Retinal pigment epithelial cell (primary cell): ENCODE measurements around the gene TRMT61A.
"Not testable (repeated sequence)": the region's sequence is repeated elsewhere in the genome, so short reads cannot be mapped to it uniquely, and the experiment has no call there.

Source experiments
- DNase-seq: peaks from one replicate; pipeline ENCODE4 v3.0.0-alpha.2; 2010; ENCODE audit warnings: low read depth
- H3K4me3 ChIP-seq: 2 replicates; pipeline ENCODE4 v1.5.1; 2011; ENCODE audit warnings: mild to moderate bottlenecking, low read length, control low read depth, moderate library complexity
- TF ChIP-seq, protein P1 (sequence below): conservative IDR thresholded peaks from 2 replicates; pipeline ENCODE4 v1.5.1; 2011; ENCODE audit warnings: low read depth, low read length, control low read depth, inconsistent platforms

Gene TRMT61A

DNA sequence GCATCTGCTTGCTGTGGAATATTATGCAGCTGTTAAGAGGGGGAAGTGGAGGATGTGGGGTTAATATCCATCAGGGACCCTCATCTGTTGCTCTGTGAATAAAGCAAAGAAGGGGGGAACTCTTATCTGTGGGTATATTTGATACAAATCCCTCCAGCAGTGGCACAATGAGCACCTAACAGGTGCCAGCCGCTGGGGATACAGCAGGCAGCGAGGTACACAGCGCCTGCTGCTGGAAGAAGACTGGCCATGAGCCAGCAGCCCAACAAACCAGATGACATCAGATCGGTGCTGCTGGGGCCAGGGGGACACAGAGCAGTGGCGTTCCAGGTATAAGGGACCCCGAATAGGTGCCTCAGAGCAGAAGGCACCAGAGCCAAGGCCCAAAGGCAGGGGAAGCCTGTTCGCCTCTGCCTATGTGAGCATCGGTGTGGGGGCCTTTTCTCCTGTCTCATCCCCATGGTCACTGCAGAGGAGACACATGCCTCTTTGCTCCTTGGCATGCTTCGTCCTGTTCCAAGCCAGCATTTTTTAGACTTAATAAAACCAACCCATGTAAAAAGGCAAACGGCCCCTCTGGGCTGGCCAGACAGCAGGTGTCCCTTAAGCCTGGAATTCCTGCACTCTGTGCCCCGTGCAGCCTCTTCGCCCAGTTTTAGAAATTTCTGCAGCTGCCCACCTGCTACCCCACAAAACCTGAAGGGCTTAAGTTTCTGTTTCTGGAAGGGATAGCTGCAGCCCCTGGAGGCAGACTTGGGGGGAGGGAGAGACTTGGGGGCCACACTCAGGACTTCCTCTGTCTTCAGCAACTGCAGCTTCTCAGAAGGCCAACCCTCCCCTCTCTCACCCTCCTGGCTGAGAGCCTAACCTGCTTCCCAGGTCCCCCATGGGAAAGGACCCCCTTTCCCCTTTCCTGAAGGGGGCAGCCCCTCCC is 4.7 kb upstream of the TRMT61A start:
- DNase-seq: no peak

DNA sequence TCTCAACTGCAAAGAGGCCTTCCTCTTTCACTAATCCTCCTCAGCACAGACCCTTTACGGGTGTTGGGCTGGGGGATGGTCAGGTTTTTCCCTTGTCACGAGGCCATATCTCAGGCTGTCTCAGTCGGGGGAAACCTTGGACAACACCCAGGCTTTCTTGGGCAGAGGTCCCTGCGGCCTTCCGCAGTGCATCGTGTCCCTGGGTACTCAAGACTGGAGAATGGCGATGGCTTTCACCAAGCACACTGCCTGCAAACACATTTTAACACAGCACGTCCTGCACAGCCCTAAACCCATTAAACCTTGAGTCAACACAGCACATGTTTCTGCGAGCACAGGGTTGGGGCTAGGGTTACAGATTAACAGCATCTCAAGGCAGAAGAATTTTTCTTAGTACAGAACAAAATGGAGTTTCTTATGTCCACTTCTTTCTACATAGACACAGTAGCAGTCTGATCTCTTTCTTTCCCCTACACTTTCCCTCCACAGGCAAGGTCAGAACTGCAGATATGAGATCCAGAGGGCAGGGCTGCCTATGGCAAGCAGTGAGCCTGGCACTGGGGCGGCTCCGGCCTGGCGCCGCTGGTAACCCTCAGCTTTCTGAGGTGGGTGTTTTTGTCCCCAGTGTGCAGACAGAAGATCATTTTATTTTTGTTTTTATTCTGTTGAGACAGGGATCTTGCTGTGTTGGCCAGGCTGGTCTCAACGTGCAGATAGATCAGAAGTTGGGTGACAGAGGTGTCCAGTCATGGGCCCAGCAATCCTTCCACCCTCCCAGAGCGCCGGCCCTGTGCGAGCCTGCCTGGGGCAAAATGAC is 3.4 kb upstream of the TRMT61A start:
- not testable (repeated sequence) for DNase-seq, H3K4me3 ChIP-seq

More for the DNA sequence above, 4.7 kb upstream of the TRMT61A start:
- no peak overlapping the region for H3K4me3 ChIP-seq
- TF ChIP-seq, protein P1, sequence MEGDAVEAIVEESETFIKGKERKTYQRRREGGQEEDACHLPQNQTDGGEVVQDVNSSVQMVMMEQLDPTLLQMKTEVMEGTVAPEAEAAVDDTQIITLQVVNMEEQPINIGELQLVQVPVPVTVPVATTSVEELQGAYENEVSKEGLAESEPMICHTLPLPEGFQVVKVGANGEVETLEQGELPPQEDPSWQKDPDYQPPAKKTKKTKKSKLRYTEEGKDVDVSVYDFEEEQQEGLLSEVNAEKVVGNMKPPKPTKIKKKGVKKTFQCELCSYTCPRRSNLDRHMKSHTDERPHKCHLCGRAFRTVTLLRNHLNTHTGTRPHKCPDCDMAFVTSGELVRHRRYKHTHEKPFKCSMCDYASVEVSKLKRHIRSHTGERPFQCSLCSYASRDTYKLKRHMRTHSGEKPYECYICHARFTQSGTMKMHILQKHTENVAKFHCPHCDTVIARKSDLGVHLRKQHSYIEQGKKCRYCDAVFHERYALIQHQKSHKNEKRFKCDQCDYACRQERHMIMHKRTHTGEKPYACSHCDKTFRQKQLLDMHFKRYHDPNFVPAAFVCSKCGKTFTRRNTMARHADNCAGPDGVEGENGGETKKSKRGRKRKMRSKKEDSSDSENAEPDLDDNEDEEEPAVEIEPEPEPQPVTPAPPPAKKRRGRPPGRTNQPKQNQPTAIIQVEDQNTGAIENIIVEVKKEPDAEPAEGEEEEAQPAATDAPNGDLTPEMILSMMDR: no peak

DNA sequence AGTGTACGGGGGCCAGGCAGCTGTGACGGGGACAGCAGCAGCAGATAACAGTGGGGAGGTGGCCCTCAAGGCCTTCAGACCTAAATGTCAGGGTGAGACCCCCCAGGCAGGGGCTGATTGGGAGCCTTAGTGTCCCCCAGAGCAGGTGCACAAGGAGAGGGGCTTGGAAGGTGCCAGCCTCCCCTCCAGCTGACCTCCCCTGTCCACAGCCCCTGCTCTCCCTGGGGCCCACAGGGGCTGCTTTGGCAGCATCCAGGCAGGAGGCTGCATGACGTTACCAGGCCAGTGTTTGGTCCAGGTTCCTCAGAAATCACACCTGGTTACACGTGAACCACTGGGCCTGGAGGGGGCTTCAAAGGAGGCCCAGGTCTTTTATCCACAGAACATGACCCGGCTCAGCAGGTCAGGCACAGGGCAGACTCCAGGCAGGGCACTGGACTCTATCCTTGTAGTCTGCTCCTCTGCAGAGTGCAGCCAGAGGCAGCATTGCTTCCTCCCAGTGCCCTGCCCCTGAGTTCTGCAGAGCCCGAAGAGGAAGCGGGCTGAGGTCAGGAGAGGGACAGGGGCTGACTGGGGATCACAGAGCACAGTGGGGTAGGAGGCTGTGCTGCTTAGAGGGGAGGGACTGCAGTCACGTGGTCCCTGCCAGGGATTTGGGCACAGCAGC is 2.6 kb upstream of the TRMT61A start:
- TF ChIP-seq, protein P1: no peak
- H3K4me3 ChIP-seq: no peak overlapping the region
- no peak for DNase-seq

DNA sequence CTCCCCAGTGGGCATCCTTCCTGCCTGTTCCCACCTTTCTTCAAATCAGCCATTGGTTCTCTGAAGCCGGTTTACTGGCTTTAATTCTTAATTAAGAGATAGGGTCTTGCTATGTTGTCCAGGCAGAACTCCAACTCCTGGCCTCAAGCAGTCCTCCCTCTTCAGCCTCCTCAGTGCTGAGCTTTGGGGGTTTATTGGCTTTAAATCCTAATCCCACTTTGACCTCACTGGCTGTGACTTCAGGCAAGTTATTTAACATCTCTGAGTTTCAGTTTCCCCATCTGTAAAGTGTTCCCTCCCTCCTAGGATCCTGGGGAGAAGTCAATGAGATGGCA is 2.1 kb upstream of the TRMT61A start:
- TF ChIP-seq, protein P1: no peak
- no peak for DNase-seq
- no peak overlapping the region for H3K4me3 ChIP-seq

DNA sequence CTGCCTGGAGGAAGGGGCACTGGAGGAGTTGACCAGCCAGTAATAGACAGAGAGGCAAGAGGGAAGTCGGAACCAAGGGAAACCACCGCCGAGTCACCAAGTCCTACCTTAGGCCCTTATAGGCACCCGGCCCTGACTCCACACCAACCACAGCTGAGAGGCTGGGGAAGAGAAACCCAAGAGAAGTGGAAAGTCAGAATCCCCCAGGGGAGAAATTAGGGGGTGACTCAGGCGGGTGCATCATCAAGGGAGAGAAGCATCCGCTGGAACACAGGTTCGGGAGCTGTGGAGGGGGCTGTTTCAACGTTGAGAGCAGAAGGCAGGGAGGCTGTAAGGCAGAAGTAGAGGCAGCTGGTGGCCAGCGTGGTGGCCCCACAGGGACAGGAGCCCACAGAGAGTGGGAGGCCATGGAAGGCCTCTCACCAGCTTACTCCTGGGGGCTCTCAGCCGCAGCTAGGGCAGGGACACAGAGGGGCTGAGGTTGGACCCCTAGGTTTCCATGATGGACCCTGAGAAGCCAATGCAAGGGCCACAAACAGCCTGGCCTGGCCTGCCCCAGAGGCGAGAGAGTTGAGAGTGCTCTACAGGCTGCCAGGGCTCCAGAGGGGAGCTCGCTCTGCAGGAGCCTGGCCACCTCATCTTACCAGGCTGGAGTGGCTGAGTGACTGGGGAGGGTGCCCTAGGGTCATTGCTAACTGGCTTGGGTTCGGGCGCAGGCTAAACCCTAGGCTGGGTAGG is 1.4 kb upstream of the TRMT61A start:
- TF ChIP-seq, protein P1: no peak
- no peak overlapping the region for H3K4me3 ChIP-seq
- DNase-seq: no peak

DNA sequence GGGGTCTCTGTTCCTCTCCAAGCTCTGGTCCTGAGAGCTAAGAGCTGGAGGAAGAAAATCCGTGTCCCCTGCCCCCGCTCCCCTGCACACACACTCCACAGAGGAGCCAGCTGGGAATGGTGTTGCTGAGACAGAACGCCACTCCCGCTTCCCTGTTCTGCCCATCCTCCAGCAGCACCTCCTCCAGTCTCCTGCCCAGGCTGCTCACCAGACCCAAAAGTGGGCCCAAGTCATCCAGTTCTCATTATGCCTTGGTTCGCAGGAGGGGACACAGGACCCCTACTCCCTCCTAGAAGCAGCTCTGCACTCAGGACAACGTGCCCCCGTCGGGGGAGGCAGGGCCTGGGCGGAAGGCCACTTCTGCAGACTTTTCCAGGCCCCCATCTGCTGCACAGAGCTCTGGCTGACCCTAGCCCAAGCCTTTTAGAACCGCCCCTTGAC is 830 bp upstream of the TRMT61A start:
- H3K4me3 ChIP-seq: peak overlapping the region; percentile 61
- DNase-seq: no peak
- TF ChIP-seq, protein P1: no peak
